Fibroblast of the aortic adventitia (primary cell): ENCODE data around the gene IMPA2. TPM values are rescaled to one million over a fixed set of nuclear protein-coding genes. Genes with fewer than 3 reads are reported as not detected.
"Not testable (repeated sequence)": the region's sequence is repeated elsewhere in the genome, so short reads cannot be mapped to it uniquely, and the experiment has no call there.

ENCODE experiments used
- DNase-seq: peaks from one replicate; pipeline ENCODE4 v3.0.0-alpha.2; 2010; ENCODE audit warnings: low read depth
- H3K4me3 ChIP-seq: 2 replicates; pipeline ENCODE4 v1.5.1; 2011; ENCODE audit warnings: low read depth, mild to moderate bottlenecking, control low read depth, low read length, moderate library complexity
- total RNA-seq: library from RNA; depleted of rRNA; stranded (reverse); fragments of >200 nt; gene quantifications from 2 replicates; pipeline ENCODE4 v1.2.3, GENCODE V29; 2012; ENCODE audit warnings: low replicate concordance
- TF ChIP-seq, protein P1 (sequence below): IDR thresholded peaks from 2 replicates; pipeline ENCODE4 v1.5.1; 2011; ENCODE audit warnings: mild to moderate bottlenecking, low read length, control low read depth, inconsistent platforms; ENCODE audit not compliant: insufficient read depth

IMPA2 gene
- total RNA-seq, 1 donor = 14.1 TPM

DNA sequence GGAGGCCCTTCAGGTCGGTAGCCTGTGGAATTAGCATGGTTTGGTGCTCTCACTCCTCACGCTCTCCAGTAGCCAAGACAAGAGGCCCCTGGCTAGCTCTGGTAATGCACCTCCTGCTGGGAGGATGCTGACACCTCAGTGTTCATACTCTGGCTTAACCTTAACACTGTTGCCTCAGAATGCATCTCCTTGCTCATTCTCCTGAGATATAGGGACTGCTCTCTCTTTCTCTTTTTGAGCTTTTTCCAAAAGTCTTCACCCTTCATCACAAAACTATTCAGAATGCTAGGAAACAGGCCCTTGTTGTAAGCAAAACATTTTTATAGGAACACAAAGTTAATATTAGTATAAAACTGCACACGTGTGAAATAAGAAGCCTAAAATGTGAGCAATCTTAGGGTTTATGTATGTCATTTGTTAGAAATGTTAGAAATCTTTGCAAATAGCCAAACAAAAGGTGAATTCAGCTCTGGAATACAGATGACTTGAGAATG lies 17.3 kb upstream of the IMPA2 start:
- DNase-seq = peak; percentile 16
- H3K4me3 ChIP-seq = no peak overlapping the region
- TF ChIP-seq, protein P1, sequence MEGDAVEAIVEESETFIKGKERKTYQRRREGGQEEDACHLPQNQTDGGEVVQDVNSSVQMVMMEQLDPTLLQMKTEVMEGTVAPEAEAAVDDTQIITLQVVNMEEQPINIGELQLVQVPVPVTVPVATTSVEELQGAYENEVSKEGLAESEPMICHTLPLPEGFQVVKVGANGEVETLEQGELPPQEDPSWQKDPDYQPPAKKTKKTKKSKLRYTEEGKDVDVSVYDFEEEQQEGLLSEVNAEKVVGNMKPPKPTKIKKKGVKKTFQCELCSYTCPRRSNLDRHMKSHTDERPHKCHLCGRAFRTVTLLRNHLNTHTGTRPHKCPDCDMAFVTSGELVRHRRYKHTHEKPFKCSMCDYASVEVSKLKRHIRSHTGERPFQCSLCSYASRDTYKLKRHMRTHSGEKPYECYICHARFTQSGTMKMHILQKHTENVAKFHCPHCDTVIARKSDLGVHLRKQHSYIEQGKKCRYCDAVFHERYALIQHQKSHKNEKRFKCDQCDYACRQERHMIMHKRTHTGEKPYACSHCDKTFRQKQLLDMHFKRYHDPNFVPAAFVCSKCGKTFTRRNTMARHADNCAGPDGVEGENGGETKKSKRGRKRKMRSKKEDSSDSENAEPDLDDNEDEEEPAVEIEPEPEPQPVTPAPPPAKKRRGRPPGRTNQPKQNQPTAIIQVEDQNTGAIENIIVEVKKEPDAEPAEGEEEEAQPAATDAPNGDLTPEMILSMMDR = peak; percentile 29

DNA sequence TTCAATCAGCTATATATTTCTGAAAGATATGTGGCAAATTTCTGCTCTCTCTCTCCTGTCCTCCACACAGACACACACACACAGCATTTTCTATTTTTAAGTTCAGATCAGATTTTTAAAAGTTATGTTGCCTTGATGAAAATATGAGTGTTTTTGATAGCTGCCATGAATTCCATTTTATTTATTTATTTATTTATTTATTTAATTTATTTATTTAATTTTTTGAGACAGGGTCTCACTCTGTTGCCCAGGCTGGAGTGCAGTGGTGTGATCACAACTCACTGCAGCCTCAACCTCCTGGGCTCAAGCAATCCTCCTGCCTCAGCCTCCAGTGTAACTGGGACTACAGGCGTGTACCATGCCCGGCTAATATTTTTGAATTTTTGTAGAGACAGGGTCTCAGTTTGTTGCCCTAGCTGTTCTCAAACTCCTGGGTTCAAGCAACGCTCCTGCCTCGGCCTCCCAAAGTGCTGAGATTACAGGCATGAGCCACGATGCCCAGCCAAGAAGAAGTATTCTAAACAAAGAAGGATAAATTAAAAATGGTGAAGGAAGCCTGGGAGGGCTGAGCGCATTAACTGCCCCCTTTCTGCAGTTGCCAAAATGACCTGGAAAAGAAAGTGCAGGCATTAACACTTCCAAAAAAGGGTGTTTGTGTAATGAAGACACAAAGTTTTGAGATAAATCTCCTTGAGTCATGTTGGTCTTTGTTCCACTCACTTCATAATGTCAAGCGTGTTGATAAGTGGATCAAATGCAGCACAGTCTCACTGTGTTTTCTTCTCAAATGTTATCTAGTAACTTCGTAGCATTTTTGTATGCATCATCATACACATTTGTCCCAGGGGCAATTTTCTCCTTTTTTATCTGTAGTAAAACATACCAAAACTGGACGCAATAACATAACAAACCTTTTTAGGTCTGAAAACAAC lies 11.1 kb upstream of the IMPA2 start:
- TF ChIP-seq, protein P1 = no peak
- no peak overlapping the region for H3K4me3 ChIP-seq
- peak; percentile 16 for DNase-seq

DNA sequence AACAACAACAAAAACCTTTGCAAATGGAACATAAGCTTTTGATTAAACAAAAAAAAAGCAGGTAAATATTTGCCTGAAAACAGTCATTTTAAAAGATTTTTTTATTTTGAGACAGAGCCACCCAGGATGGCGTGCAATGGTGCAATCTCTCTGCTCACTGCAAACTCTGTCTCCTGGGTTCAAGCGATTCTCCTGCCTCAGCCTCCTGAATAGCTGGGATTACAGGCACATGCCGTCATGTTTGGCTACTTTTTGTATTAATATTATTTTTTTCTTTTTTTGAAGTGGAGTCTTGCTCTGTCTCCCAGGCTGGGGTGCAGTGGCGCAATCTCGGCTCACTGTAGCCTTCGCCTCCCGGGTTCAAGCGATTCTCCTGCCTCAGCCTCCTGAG lies 10.5 kb upstream of the IMPA2 start:
- not testable (repeated sequence) for H3K4me3 ChIP-seq, DNase-seq

DNA sequence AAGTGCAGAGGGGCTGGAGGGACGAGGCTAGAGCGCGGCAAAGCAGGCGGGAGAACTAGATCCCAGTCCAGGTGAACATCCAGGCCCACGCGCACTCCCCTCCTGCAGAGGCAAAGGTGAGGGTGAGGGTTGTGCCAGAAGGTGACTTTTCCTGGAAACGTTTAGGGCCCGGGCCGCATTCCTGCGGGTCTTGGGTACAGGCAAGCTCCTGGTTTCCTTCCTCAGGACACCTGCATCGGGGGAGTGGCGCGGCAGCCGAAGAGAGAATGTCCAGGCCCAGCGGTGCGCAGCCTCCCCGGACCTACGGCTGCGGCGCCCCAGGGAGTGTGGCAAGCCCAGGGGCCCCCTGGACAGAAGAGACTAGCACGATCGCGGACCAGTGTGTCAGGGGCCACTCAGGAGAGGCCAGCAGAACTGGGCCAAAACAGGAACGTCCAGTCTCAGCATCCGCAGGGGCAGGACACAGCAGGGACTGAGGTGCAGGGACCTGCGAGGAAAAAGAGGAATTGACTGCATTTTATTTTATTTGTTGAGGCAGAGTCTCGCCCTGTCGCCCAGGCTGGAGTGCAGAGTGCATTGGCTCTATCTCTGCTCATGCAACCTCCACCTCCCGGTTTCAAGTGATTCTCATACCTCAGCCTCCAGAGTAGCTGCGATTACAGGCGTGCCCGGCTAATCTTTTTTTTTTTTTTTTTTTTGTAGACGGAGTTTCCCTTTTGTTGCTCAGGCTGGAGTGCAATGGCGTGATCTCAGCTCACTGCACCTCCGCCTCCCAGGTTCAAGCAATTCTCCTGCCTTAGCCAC lies 8.7 kb upstream of the IMPA2 start:
- H3K4me3 ChIP-seq = no peak overlapping the region
- DNase-seq = no peak
- TF ChIP-seq, protein P1 = no peak

DNA sequence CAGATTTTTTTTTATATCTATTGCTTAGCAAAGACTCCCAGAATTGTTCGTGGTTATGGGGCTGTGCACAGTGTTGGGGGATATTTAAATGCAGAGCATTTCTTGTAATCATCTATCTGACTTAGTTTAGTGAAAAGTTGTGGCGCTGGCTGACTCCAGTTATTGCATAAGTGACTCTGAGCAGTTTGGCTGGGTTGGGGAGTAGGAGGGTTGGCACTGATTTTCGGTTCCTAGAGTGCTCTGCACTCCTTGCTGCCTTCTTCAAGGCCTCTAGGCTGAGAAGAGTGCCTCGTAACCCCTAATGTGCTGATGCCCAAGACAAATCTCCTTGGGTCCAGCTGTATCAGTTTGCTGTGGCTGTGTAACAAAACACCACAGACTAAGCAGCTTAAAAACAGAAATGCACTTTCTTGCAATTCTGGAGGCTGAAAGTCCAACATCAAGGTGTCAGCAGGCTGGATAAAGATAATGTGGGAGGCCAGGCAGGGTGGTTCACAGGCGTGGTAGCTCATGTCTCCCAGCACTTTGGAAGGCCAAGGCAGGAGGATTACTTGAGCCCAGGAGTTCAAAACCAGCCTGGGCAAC lies 6.5 kb upstream of the IMPA2 start:
- H3K4me3 ChIP-seq = no peak overlapping the region
- TF ChIP-seq, protein P1 = no peak
- no peak for DNase-seq

DNA sequence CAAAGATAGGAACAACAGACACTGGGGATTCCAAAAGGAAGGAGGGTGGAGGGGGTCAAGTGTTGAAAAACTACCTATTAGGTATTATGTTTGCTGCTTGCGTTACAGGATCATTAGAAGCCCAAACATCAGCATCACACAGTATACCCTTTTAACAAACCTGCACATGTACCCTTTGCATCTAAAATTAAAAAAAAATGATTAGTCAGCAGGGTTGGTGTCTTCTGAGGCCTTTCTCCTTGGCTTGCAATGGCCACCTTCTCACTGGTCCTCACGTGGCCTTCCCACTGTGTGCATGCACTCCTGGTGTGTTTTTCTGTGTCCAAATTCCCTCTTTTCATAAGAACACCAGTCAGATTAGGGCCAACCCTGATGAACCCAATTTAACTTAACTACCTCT lies 5.6 kb upstream of the IMPA2 start:
- DNase-seq = no peak
- no peak overlapping the region for H3K4me3 ChIP-seq
- TF ChIP-seq, protein P1 = no peak
